IMR-90 (cell line): ENCODE measurements around the gene MMEL1.

Experiments used
- BHLHE40 ChIP-seq: fragments of 150-350 bp; IDR thresholded peaks from 2 replicates; pipeline ENCODE4 v1.6.1; 2016; ENCODE audit warnings: mild to moderate bottlenecking, low read depth, low read length
- POLR2A ChIP-seq: IDR thresholded peaks from 2 replicates; pipeline ENCODE4 v1.6.1; 2012; ENCODE audit warnings: mild to moderate bottlenecking, low read depth, low read length
- RAD21 ChIP-seq: IDR thresholded peaks from 2 replicates; pipeline ENCODE4 v1.6.1; 2012; ENCODE audit warnings: low read length, improper control_type of control experiment
- TF ChIP-seq, protein P1 (sequence below): fragments of 150-350 bp; IDR thresholded peaks from 2 replicates; pipeline ENCODE4 v1.6.1; 2017; ENCODE audit warnings: mild to moderate bottlenecking, antibody characterized with exemption, low read length, low read depth
- TF ChIP-seq, protein P2 (sequence below): conservative IDR thresholded peaks from 2 replicates; pipeline ENCODE4 v1.5.1; 2012; ENCODE audit warnings: mild to moderate bottlenecking, low read depth, low read length, improper control_type of control experiment

DNA sequence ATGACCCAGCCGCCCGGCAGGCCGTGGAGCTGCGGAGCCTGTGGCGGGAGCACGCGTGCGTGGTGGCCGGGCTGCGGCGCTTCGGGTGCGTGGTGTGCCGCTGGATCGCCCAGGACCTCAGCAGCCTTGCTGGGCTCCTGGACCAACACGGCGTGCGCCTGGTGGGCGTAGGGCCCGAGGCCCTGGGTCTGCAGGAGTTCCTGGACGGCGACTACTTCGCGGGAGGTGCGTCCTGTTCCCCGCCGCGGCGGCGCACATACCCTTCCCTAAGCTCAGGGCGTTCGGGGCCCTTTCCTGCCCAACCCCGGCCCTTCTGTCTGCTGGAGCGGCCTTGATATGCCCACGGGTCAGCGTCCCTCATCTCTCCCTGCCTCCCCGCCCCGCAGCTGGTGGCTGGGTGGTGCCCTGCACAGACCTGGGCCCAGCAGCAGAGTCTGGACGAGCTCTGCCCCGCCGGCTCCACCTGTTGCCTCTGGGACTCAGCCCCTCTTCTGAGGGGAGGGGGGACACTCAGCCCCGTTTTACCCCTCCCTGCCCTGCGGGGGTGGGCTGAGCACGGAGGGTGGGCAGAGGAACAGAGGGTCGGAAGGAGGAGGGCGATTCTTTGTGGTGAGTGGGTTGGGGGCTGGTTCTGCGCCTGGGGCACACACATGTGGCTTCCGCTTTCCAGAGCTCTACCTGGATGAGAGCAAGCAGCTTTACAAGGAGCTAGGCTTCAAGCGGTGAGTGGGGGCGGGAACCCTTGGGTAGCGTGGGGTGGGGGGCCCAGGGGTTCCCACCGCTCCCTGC is 45.6 kb downstream of the MMEL1 start:
- TF ChIP-seq, protein P1, sequence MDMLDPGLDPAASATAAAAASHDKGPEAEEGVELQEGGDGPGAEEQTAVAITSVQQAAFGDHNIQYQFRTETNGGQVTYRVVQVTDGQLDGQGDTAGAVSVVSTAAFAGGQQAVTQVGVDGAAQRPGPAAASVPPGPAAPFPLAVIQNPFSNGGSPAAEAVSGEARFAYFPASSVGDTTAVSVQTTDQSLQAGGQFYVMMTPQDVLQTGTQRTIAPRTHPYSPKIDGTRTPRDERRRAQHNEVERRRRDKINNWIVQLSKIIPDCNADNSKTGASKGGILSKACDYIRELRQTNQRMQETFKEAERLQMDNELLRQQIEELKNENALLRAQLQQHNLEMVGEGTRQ = no peak
- TF ChIP-seq, protein P2, sequence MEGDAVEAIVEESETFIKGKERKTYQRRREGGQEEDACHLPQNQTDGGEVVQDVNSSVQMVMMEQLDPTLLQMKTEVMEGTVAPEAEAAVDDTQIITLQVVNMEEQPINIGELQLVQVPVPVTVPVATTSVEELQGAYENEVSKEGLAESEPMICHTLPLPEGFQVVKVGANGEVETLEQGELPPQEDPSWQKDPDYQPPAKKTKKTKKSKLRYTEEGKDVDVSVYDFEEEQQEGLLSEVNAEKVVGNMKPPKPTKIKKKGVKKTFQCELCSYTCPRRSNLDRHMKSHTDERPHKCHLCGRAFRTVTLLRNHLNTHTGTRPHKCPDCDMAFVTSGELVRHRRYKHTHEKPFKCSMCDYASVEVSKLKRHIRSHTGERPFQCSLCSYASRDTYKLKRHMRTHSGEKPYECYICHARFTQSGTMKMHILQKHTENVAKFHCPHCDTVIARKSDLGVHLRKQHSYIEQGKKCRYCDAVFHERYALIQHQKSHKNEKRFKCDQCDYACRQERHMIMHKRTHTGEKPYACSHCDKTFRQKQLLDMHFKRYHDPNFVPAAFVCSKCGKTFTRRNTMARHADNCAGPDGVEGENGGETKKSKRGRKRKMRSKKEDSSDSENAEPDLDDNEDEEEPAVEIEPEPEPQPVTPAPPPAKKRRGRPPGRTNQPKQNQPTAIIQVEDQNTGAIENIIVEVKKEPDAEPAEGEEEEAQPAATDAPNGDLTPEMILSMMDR = no peak
- TF ChIP-seq POLR2A = no peak
- TF ChIP-seq BHLHE40 = no peak
- TF ChIP-seq RAD21 = no peak
